ENCODE results near the gene KRT15. TPM values are rescaled to one million over a fixed set of nuclear protein-coding genes. Genes with fewer than 3 reads are reported as not detected.

Gene KRT15
- total RNA-seq, 1 experiment from 2014 or later: 0.46 TPM

GRCh38 chr17:41527063-41528023, 8.7 kb upstream of the KRT15 start:
- no peak for DNase-seq (ENCODE audit: low read depth)

GRCh38 chr17:41524261-41524660, 5.6 kb upstream of the KRT15 start:
- no peak for DNase-seq (ENCODE audit: low read depth)

- DNase-seq (ENCODE audit: low read depth): no peak
Observed at GRCh38 chr17:41523787-41524186, 5.1 kb upstream of the KRT15 start.

GRCh38 chr17:41523225-41523593, 4.5 kb upstream of the KRT15 start:
- DNase-seq (ENCODE audit: low read depth): no peak

- no peak for DNase-seq (ENCODE audit: low read depth)
Observed at GRCh38 chr17:41522301-41523224, 3.9 kb upstream of the KRT15 start.

- DNase-seq (ENCODE audit: low read depth): peak; percentile 70
Observed at GRCh38 chr17:41521574-41522261, 3.0 kb upstream of the KRT15 start.

- no peak for DNase-seq (ENCODE audit: low read depth)
Observed at GRCh38 chr17:41520821-41521521, 2.3 kb upstream of the KRT15 start.

- peak; percentile 24 for DNase-seq (ENCODE audit: low read depth)
Observed at GRCh38 chr17:41519501-41520224, 973 bp upstream of the KRT15 start.

GRCh38 chr17:41518031-41518430, 659 bp downstream of the KRT15 start:
- DNase-seq (ENCODE audit: low read depth): no peak

GRCh38 chr17:41516830-41517283, 1.8 kb downstream of the KRT15 start:
- no peak for DNase-seq (ENCODE audit: low read depth)

GRCh38 chr17:41516147-41516829, 2.4 kb downstream of the KRT15 start:
- DNase-seq (ENCODE audit: low read depth): no peak

GRCh38 chr17:41513168-41513547, 5.5 kb downstream of the KRT15 start:
- DNase-seq (ENCODE audit: low read depth): no peak

GRCh38 chr17:41512546-41513167, 6.0 kb downstream of the KRT15 start:
- DNase-seq (ENCODE audit: low read depth): no peak

GRCh38 chr17:41511716-41512115, 7.0 kb downstream of the KRT15 start:
- DNase-seq (ENCODE audit: low read depth): no peak

GRCh38 chr17:41511116-41511515, 7.6 kb downstream of the KRT15 start:
- no peak for DNase-seq (ENCODE audit: low read depth)

- no peak for DNase-seq (ENCODE audit: low read depth)
Observed at GRCh38 chr17:41510251-41511065, 8.2 kb downstream of the KRT15 start.

GRCh38 chr17:41507315-41507880, 11.3 kb downstream of the KRT15 start:
- DNase-seq (ENCODE audit: low read depth): no peak
